Sigmoid colon (tissue), 7 donors: ENCODE results near the gene DYNC1LI2. TPM values are rescaled to one million over a fixed set of nuclear protein-coding genes. Genes with fewer than 3 reads are reported as not detected.
"Not testable (repeated sequence)": the region's sequence is repeated elsewhere in the genome, so short reads cannot be mapped to it uniquely, and the experiment has no call there.

ENCODE experiments used
- DNase-seq: peaks from one replicate; pipeline ENCODE4 v3.0.0-alpha.2; 2019
- H3K27ac ChIP-seq, 4 donors: fragments of 200-600 bp; sonication (generic); one replicate each; pipeline ENCODE4 v1.5.1; 2016 to 2019; ENCODE audit warnings: mild to moderate bottlenecking in 1 of 4
- H3K27me3 ChIP-seq, 3 donors: fragments of 200-600 bp; sonication (generic); one replicate each; pipeline ENCODE4 v1.5.1; 2019; ENCODE audit warnings: mild to moderate bottlenecking in 1 of 3
- H3K36me3 ChIP-seq, 4 donors: fragments of 200-600 bp; sonication (generic); one replicate each; pipeline ENCODE4 v1.5.1; 2016 to 2019
- H3K4me1 ChIP-seq, 4 donors: fragments of 200-600 bp; sonication (generic); one replicate each; pipeline ENCODE4 v1.5.1; 2017 to 2019
- H3K4me3 ChIP-seq, 4 donors: fragments of 200-600 bp; sonication (generic); one replicate each; pipeline ENCODE4 v1.5.1; 2017 to 2019; ENCODE audit warnings: mild to moderate bottlenecking in 2 of 4, moderate library complexity in 1 of 4
- H3K9me3 ChIP-seq, 4 donors: fragments of 200-600 bp in 3 of 4; sonication (generic) in 3 of 4; one replicate each; pipeline versions ENCODE4 v1.5.1 to v1.6.1; 2013 to 2019
- EP300 ChIP-seq, 4 donors: sonication (generic); formaldehyde crosslinking; IDR thresholded peaks; one replicate each; pipeline ENCODE4 v1.6.1; 2017; ENCODE audit warnings: antibody characterized with exemption in 4 of 4
- POLR2A ChIP-seq, 2 donors: fragments of 450-650 bp; IDR thresholded peaks; one replicate each; pipeline ENCODE4 v1.6.1; 2016; ENCODE audit warnings: antibody characterized with exemption in 2 of 2, mild to moderate bottlenecking in 2 of 2, moderate library complexity in 2 of 2
- POLR2AphosphoS5 ChIP-seq, 4 donors: sonication (generic); formaldehyde crosslinking; IDR thresholded peaks; one replicate each; pipeline ENCODE4 v1.6.1; 2017; ENCODE audit warnings: antibody characterized with exemption in 4 of 4
- WGBS, 2 donors: extraction: QIAGEN DNeasy Blood & Tissue Kit; methylation state at CpG; one replicate each; pipeline ENCODE4 v1.1.7; 2013; 5-methylcytosine and 5-hydroxymethylcytosine counted together
- intact Hi-C: fragments of 100-400 bp; cut with DNase I; formaldehyde crosslinking; loops from one replicate; pipeline ENCODE4 v1.15.1; 2023
- polyA plus RNA-seq, 3 donors: library from polyadenylated mRNA; stranded (reverse); fragments of 200-250 nt; gene quantifications; one replicate each; pipeline ENCODE4 v1.2.3, GENCODE V29; 2013
- total RNA-seq, 4 donors: library from RNA; depleted of rRNA; stranded (reverse); fragments of >200 nt; gene quantifications; one replicate each; pipeline ENCODE4 v1.1.0, GENCODE V29; 2016
- TF ChIP-seq, protein P1 (sequence below), 4 experiments: fragments of 450-650 bp in 3 of 4; fragments of 200-600 bp in 1 of 4; IDR thresholded peaks; one replicate each; pipeline ENCODE4 v1.5.1; 2016 to 2019; ENCODE audit warnings: antibody characterized with exemption in 4 of 4, mild to moderate bottlenecking in 3 of 4, moderate library complexity in 2 of 4
- donor health status: healthy with polysubstance abuse.
- donor health status: Bipolar disorder and iron deficiency.
- donor health status: healthy.

Gene DYNC1LI2
- total and polyA plus RNA-seq, 7 donors = 52.9 to 327 (median 164) TPM

DNA sequence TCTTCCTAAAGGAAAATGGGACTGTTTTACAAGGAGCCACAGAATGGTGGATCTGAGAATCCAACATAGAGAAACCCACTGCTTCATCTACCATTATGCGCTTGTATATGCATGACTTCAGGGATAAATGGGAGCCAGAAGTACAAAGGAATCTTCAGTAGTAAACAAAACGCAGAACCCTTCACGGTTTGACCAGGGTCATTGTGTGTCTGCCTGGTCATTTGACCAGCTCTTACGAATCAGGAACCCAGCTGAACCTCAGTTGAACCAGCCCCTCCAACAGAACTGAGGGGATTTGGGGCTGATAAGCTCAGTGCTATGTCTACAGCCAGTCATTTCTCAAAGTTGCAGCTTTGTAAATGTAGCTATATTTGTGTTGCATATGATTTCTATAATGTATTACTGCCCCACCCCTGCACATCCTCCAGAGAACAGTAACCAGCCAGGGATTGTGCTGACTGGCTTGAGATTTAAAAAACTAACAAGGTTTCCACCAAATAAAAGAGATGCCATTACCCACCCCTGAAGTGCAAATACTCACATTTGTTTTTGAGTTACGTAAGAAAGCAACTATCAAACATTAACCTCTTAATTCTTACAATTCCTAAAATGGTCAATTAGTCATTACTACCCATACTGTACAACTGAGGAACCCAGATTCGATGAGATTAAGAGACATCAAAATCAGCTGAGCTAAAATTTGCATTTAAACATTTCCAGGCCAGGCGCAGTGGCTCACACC lies 61.1 kb downstream of the DYNC1LI2 start:
- no peaks in the 10 kb centered on the region for H3K27me3 ChIP-seq
- no peak overlapping the region for H3K27ac ChIP-seq
- no peak for TF ChIP-seq POLR2AphosphoS5 (IDR thresholded peaks at IDR 0.05)
- TF ChIP-seq EP300 (IDR thresholded peaks at IDR 0.05) = no peak
- TF ChIP-seq, protein P1, sequence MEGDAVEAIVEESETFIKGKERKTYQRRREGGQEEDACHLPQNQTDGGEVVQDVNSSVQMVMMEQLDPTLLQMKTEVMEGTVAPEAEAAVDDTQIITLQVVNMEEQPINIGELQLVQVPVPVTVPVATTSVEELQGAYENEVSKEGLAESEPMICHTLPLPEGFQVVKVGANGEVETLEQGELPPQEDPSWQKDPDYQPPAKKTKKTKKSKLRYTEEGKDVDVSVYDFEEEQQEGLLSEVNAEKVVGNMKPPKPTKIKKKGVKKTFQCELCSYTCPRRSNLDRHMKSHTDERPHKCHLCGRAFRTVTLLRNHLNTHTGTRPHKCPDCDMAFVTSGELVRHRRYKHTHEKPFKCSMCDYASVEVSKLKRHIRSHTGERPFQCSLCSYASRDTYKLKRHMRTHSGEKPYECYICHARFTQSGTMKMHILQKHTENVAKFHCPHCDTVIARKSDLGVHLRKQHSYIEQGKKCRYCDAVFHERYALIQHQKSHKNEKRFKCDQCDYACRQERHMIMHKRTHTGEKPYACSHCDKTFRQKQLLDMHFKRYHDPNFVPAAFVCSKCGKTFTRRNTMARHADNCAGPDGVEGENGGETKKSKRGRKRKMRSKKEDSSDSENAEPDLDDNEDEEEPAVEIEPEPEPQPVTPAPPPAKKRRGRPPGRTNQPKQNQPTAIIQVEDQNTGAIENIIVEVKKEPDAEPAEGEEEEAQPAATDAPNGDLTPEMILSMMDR (IDR thresholded peaks at IDR 0.05) = no peak
- TF ChIP-seq POLR2A (IDR thresholded peaks at IDR 0.05) = no peak
- H3K4me1 ChIP-seq = peaks cover 0 to 10% (median 4%) of the 10 kb centered on the region in 4 donors
- 71 to 82% methylated on average over 7 of the region's 7 CpGs for WGBS, 2 donors
- no peaks in the 10 kb centered on the region for H3K36me3 ChIP-seq
- intact Hi-C loops = no loop called here
- H3K9me3 ChIP-seq = no peaks in the 10 kb centered on the region
- DNase-seq = no peak
- no peak overlapping the region for H3K4me3 ChIP-seq

DNA sequence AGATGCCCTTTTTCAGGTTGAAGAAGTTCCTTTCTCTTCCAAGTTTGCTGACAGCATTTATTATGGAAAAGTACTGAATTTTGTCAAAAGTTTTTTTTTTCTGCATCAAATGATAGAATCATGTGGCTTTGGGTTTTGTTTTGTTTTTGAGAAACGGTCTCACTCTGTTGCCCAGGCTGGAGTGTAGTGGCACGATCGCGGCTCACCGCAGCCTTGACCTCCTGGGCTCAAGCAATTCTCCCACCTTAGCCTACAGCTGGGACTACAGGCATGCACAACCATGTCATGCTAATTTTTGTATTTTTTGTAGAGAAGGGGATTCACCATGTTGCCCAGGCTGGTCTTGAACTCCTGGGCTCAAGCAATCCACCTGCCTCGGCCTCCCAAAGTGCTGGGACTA lies 62.1 kb downstream of the DYNC1LI2 start:
- Histone ChIP-seq H3K36me3 (no peaks in the 10 kb centered on the region), H3K9me3 (no peaks in the 10 kb centered on the region), H3K27me3 (no peaks in the 10 kb centered on the region), H3K4me3 (no peak overlapping the region), H3K4me1 (peaks cover 0 to 3% (median 0%) of the 10 kb centered on the region in 4 donors), H3K27ac (no peak overlapping the region)
- TF ChIP-seq POLR2A (IDR thresholded peaks at IDR 0.05) (no peak), EP300 (IDR thresholded peaks at IDR 0.05) (no peak), POLR2AphosphoS5 (IDR thresholded peaks at IDR 0.05) (no peak)
- TF ChIP-seq, protein P1 (IDR thresholded peaks at IDR 0.05) = no peak
- DNase-seq = no peak
- intact Hi-C loops = no loop called here
- 90 to 91% methylated on average over 6 of the region's 6 CpGs for WGBS, 2 donors

- TF ChIP-seq POLR2AphosphoS5 (IDR thresholded peaks at IDR 0.05) (no peak), POLR2A (IDR thresholded peaks at IDR 0.05) (no peak), EP300 (IDR thresholded peaks at IDR 0.05) (no peak)
- TF ChIP-seq, protein P1 (IDR thresholded peaks at IDR 0.05) = no peak
- DNase-seq = no peak
- Histone ChIP-seq H3K27ac (no peak overlapping the region), H3K27me3 (no peaks in the 10 kb centered on the region), H3K4me1 (no peaks in the 10 kb centered on the region), H3K9me3 (no peaks in the 10 kb centered on the region), H3K4me3 (no peak overlapping the region), H3K36me3 (no peaks in the 10 kb centered on the region)
- intact Hi-C loops = no loop called here
- 76 to 94% methylated on average over 9 of the region's 9 CpGs for WGBS, 2 donors
Measured at GRCh38 chr16:66687906-66688625, 63.3 kb downstream of the DYNC1LI2 start.

- H3K9me3 ChIP-seq, H3K36me3 ChIP-seq, intact Hi-C loops, H3K4me3 ChIP-seq, DNase-seq, H3K27me3 ChIP-seq, H3K27ac ChIP-seq, H3K4me1 ChIP-seq: not testable (repeated sequence)
- 89 to 93% methylated on average over 14 of the region's 14 CpGs for WGBS, 2 donors
Measured at GRCh38 chr16:66685501-66686115, 65.8 kb downstream of the DYNC1LI2 start.

DNA sequence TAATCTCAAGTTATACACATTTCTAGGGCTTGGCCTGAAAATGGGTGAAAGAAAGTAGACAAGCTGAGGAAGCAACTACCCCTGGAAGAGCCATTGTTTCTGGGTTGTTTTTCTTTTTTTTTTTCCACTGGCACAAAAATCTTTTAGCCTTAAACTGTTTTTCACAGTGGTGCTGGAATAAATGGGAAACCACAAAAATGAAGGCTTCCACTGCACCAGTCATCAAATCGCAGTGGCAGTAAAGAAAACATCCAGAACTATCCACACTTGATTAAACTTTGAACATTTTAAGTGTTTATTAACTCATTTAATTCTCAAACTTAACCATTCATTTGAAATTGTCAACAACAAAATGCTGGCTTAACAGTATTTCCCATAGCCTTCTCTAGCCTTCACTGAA lies 69.1 kb downstream of the DYNC1LI2 start:
- TF ChIP-seq EP300 (IDR thresholded peaks at IDR 0.05) = no peak
- TF ChIP-seq POLR2AphosphoS5 (IDR thresholded peaks at IDR 0.05) = no peak
- TF ChIP-seq POLR2A (IDR thresholded peaks at IDR 0.05) = no peak
- TF ChIP-seq, protein P1 (IDR thresholded peaks at IDR 0.05) = no peak
- Histone ChIP-seq H3K36me3 (peaks cover 0 to 5% (median 0%) of the 10 kb centered on the region in 4 donors), H3K4me3 (no peak overlapping the region), H3K27ac (no peak overlapping the region), H3K4me1 (peaks cover 0 to under 1% (median 0%) of the 10 kb centered on the region in 4 donors), H3K9me3 (no peaks in the 10 kb centered on the region), H3K27me3 (no peaks in the 10 kb centered on the region)
- 84 to 89% methylated on average over 1 of the region's 1 CpG for WGBS, 2 donors
- intact Hi-C loops = no loop called here
- DNase-seq = no peak
